Loucy (cell line): ENCODE results near the gene PDHB.

Experiments
- H2AFZ ChIP-seq: fragments of 200-600 bp; sonication (generic); 2 replicates; pipeline ENCODE4 v1.6.0; 2016; ENCODE audit warnings: antibody characterized with exemption, mild to moderate bottlenecking, low read length, moderate library complexity
- H3F3A ChIP-seq: fragments of 200-600 bp; 2 replicates; pipeline ENCODE4 v1.6.0; 2016; ENCODE audit warnings: antibody characterized with exemption, low read depth, mild to moderate bottlenecking
- H3K27me3 ChIP-seq: fragments of 200-600 bp; sonication (generic); 2 replicates; pipeline ENCODE4 v1.6.1; 2014; ENCODE audit warnings: low read length, mild to moderate bottlenecking; ENCODE audit not compliant: insufficient read depth, poor library complexity, severe bottlenecking
- H3K36me3 ChIP-seq: fragments of 200-600 bp; sonication (generic); 2 replicates; pipeline ENCODE4 v1.6.1; 2016; ENCODE audit warnings: low read length; ENCODE audit not compliant: insufficient read depth
- H3K4me1 ChIP-seq: fragments of 200-600 bp; sonication (generic); 2 replicates; pipeline ENCODE4 v1.5.1; 2014; ENCODE audit warnings: low read length, mild to moderate bottlenecking; ENCODE audit not compliant: insufficient read depth, poor library complexity, severe bottlenecking
- H3K4me2 ChIP-seq: fragments of 200-600 bp; sonication (generic); 2 replicates; pipeline ENCODE4 v1.6.0; 2014; ENCODE audit warnings: antibody characterized with exemption, low read length, low read depth, mild to moderate bottlenecking; ENCODE audit not compliant: poor library complexity, severe bottlenecking
- H3K4me3 ChIP-seq: fragments of 200-600 bp; sonication (generic); 2 replicates; pipeline ENCODE4 v1.5.1; 2014; ENCODE audit warnings: low read length, mild to moderate bottlenecking, mixed read lengths; ENCODE audit not compliant: poor library complexity, severe bottlenecking
- H3K79me2 ChIP-seq: fragments of 200-600 bp; sonication (generic); 2 replicates; pipeline ENCODE4 v1.6.1; 2014; ENCODE audit warnings: low read length; ENCODE audit not compliant: insufficient read depth
- H3K9ac ChIP-seq: fragments of 200-600 bp; sonication (generic); 2 replicates; pipeline ENCODE4 v1.6.0; 2014; ENCODE audit warnings: mild to moderate bottlenecking, low read depth, low read length, moderate library complexity; ENCODE audit not compliant: poor library complexity, severe bottlenecking
- H3K9me2 ChIP-seq: fragments of 200-600 bp; sonication (generic); replicated peaks from 2 replicates; pipeline ENCODE4 v1.6.1; 2016; ENCODE audit warnings: low read depth, low read length, mixed read lengths
- H3K9me3 ChIP-seq: fragments of 200-600 bp; sonication (generic); 2 replicates; pipeline ENCODE4 v1.6.1; 2014; ENCODE audit warnings: mild to moderate bottlenecking, antibody characterized with exemption, low read length, low read depth; ENCODE audit not compliant: insufficient read depth
- H4K20me1 ChIP-seq: fragments of 200-600 bp; sonication (generic); 2 replicates; pipeline ENCODE4 v1.6.0; 2014; ENCODE audit warnings: antibody characterized with exemption, low read length, mild to moderate bottlenecking; ENCODE audit not compliant: insufficient read depth, poor library complexity, severe bottlenecking
- EZH2phosphoT487 ChIP-seq: fragments of 200-600 bp; IDR thresholded peaks from 2 replicates; pipeline ENCODE4 v1.6.1; 2018; ENCODE audit warnings: antibody characterized with exemption, mild to moderate bottlenecking, moderate library complexity, borderline replicate concordance
- TF ChIP-seq, protein P1 (sequence below): fragments of 200-600 bp; sonication (generic); conservative IDR thresholded peaks from 2 replicates; pipeline ENCODE4 v1.5.1; 2014; ENCODE audit warnings: mild to moderate bottlenecking, antibody characterized with exemption, low read length

The PDHB gene

DNA sequence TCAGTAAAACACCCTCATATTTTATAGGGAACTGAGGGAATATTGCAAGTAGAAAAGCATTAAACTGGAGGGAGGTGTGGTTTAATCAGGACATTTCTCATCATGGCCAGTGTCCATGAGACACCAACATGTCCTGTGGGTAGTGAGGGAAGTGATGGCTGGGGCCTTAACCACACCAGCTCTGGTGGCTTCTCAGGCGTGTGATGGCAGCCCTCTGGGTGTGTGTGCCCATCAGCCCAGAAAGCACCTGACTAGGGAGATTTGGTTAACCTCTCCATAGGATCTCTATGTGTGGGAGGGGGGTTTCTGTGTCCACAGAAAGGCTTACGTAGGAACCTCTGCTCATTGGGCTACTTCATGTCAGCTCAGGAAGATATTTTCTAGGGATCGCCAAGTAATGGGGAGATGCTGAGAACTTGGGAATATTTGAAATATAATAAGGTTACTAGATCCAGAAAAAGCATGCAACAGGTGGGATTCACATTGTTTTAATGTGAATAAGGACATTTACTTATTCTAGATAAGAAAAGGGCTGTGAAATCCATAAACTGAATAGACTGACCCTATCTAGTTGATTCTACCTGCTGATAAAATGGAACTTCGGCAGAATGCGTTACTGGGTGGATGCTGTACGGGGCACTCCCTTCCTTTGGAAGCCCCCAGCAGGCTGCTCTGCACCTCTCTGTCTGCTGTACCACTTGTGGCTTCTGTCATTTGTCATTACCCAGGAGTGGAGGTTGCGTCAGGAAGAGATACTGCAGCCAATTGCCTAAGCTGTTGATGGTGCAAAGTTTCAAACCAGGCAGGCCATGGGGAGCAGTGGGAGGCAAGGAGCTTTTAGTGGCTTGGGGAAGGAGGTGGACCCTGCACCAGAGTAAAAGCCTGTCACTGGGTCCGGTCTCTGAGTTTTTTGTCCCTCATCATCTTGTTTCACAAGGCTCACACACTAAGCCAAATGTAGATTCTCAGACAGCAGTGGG is 21.5 kb downstream of the PDHB start:
- no peaks in the 10 kb centered on the region for H3K4me1 ChIP-seq
- H3K9me3 ChIP-seq: no peaks in the 10 kb centered on the region
- no peak overlapping the region for H3K4me2 ChIP-seq
- TF ChIP-seq EZH2phosphoT487: no peak
- TF ChIP-seq, protein P1, sequence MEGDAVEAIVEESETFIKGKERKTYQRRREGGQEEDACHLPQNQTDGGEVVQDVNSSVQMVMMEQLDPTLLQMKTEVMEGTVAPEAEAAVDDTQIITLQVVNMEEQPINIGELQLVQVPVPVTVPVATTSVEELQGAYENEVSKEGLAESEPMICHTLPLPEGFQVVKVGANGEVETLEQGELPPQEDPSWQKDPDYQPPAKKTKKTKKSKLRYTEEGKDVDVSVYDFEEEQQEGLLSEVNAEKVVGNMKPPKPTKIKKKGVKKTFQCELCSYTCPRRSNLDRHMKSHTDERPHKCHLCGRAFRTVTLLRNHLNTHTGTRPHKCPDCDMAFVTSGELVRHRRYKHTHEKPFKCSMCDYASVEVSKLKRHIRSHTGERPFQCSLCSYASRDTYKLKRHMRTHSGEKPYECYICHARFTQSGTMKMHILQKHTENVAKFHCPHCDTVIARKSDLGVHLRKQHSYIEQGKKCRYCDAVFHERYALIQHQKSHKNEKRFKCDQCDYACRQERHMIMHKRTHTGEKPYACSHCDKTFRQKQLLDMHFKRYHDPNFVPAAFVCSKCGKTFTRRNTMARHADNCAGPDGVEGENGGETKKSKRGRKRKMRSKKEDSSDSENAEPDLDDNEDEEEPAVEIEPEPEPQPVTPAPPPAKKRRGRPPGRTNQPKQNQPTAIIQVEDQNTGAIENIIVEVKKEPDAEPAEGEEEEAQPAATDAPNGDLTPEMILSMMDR: no peak
- no peaks in the 10 kb centered on the region for H3K79me2 ChIP-seq
- H4K20me1 ChIP-seq: no peaks in the 10 kb centered on the region
- no peaks in the 10 kb centered on the region for H3F3A ChIP-seq
- no peak overlapping the region for H2AFZ ChIP-seq
- no peak overlapping the region for H3K9ac ChIP-seq
- no peaks in the 10 kb centered on the region for H3K9me2 ChIP-seq
- H3K27me3 ChIP-seq: no peaks in the 10 kb centered on the region
- H3K4me3 ChIP-seq: no peak overlapping the region
- H3K36me3 ChIP-seq: peaks cover 55% of the 10 kb centered on the region; the same call in 1 of the 2 replicates

DNA sequence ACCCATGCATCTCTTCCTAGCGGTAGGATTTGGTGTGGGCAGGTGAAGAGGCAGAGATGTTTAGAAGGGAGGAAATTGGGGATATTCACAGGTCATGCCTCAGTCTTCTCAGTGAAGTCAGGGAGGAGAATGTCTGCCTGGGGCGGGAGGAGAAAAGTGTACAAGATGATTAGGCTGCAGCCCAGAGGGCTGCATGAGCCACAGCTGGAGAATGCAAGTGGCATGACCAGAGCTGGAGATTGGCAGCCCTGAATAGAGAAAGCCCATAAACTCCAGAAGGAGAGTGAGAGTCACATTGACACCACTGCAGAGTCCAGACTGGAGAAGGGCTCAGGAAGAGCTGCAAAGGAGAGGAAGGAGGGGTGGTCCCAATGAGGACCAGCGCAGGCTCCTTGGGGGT is 22.6 kb downstream of the PDHB start:
- no peaks in the 10 kb centered on the region for H3K4me1 ChIP-seq
- no peak overlapping the region for H2AFZ ChIP-seq
- no peaks in the 10 kb centered on the region for H3K79me2 ChIP-seq
- no peak overlapping the region for H3K4me2 ChIP-seq
- no peaks in the 10 kb centered on the region for H3K27me3 ChIP-seq
- TF ChIP-seq EZH2phosphoT487: no peak
- TF ChIP-seq, protein P1: no peak
- no peaks in the 10 kb centered on the region for H3F3A ChIP-seq
- H3K9me2 ChIP-seq: no peaks in the 10 kb centered on the region
- H3K9me3 ChIP-seq: no peaks in the 10 kb centered on the region
- no peak overlapping the region for H3K4me3 ChIP-seq
- H3K9ac ChIP-seq: no peak overlapping the region
- H4K20me1 ChIP-seq: no peaks in the 10 kb centered on the region
- H3K36me3 ChIP-seq: peaks cover 60% of the 10 kb centered on the region; the same call in 1 of the 2 replicates

DNA sequence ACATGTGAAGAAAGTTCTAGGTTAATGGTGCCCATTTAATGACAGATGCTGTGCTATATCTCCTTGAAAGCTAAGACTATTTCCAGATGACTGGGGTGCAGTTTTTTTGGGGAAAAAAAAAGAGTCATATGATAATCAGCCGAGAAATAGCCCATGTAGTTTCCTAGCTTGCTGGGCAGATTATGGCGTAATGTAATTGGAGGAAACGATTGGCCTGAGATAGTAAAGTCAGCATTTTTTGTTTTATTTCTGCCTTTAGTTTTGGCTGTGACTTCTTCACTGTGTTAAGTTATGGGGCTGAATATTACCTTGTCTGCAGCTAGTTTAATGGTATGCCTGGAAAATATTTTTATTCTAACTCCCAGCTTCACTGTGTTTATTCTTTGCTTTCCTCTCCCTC is 24.0 kb downstream of the PDHB start:
- H3K4me2 ChIP-seq: no peak overlapping the region
- no peaks in the 10 kb centered on the region for H3K9me2 ChIP-seq
- no peak overlapping the region for H3K4me3 ChIP-seq
- H3F3A ChIP-seq: no peaks in the 10 kb centered on the region
- H3K9ac ChIP-seq: no peak overlapping the region
- no peaks in the 10 kb centered on the region for H4K20me1 ChIP-seq
- H2AFZ ChIP-seq: no peak overlapping the region
- no peaks in the 10 kb centered on the region for H3K79me2 ChIP-seq
- H3K27me3 ChIP-seq: no peaks in the 10 kb centered on the region
- no peaks in the 10 kb centered on the region for H3K4me1 ChIP-seq
- H3K36me3 ChIP-seq: peaks cover 56% of the 10 kb centered on the region; the same call in 1 of the 2 replicates
- TF ChIP-seq, protein P1: no peak
- TF ChIP-seq EZH2phosphoT487: no peak
- H3K9me3 ChIP-seq: no peaks in the 10 kb centered on the region
